MM.1S (cell line): ENCODE measurements around the gene RUNX2.

Experiments used
- EZH2 ChIP-seq: fragments of 300-600 bp; sonication (generic); optimal IDR thresholded peaks from 2 replicates; pipeline ENCODE3; 2017; ENCODE audit warnings: low read depth, mild to moderate bottlenecking, antibody characterized with exemption, low read length, mixed read lengths
- TF ChIP-seq, protein P1 (sequence below): fragments of 300-600 bp; sonication (generic); IDR thresholded peaks from 2 replicates; pipeline ENCODE4 v1.5.1; 2016; ENCODE audit warnings: antibody characterized with exemption, low read length, mixed read lengths

DNA sequence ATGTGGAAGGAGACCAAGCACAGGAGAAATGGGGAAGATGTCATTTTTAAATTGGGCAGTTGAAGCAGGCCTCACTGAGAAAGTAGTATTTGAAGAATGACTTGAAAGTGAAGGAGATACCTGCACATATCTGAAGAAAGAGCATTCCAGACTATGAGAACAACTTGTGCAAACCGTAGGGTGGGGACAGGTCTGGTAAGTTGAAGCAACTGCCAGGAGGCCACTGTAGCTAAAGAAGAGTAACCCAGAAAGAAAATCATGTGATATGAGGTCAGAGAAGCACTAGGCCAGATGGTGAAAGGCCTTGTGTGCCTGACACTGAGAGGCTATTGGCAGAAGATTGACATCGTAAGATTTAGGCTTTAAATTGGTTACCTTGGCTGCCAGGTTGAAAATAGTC is 54.3 kb downstream of the RUNX2 start:
- TF ChIP-seq, protein P1, sequence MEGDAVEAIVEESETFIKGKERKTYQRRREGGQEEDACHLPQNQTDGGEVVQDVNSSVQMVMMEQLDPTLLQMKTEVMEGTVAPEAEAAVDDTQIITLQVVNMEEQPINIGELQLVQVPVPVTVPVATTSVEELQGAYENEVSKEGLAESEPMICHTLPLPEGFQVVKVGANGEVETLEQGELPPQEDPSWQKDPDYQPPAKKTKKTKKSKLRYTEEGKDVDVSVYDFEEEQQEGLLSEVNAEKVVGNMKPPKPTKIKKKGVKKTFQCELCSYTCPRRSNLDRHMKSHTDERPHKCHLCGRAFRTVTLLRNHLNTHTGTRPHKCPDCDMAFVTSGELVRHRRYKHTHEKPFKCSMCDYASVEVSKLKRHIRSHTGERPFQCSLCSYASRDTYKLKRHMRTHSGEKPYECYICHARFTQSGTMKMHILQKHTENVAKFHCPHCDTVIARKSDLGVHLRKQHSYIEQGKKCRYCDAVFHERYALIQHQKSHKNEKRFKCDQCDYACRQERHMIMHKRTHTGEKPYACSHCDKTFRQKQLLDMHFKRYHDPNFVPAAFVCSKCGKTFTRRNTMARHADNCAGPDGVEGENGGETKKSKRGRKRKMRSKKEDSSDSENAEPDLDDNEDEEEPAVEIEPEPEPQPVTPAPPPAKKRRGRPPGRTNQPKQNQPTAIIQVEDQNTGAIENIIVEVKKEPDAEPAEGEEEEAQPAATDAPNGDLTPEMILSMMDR = no peak
- TF ChIP-seq EZH2 = no peak
